Measurements from ENCODE around the gene E2F7. TPM values are rescaled to one million over a fixed set of nuclear protein-coding genes. Genes with fewer than 3 reads are reported as not detected.

Gene E2F7
- 7.8 and 10.8 TPM in 2 replicates for total RNA-seq

DNA sequence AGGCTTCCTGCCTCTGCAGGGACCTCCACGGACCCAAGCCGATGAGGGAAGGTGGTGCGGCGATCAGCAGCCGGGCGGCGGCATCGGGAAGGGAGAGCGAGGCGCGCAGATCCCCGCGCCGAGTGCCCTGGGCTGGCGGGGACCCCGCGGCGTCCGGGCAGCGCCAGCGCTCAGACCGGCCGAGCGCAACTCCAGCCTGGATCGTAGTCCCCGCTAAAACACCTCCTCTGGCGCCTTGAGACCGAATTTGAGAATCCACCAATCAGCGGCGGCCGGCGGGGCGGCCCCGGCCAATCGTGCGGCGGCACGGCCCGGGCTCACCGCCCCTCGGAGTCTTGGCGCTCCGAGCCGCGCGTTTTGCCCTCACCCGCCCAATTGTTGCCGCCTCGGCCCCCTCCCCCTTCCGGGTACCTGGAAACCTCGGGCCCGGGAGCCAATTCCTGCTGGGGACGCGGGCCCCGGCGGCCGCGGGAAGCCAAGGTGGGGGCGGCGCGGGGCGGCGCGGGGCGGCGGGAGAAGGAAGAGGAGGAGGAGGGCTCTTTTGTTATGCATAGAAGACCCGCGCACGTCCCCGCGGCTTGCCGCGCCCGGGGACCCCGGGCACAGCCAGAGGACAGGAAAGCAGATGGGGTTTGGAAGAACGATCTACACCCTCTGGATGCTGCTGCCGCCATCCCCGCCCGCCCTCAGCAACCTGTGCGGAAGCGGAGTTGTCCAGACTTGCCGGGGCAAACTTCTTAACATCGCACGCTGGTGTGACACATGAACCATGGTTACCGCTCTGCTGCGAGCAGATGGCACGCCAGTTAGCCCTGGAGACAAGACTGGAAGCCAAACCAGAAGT is at the start of gene E2F7:
Gene E2F7, minus strand, starts transcription at position 209 of the 844 bp plus-strand sequence. CDS start 934 bp downstream, outside the sequence.

Other genes with a start within 250 kb of the E2F7 start
- gene CSRP2, start 186.6 kb downstream of the E2F7 start, total RNA-seq: 31.9 and 70.1 TPM in 2 replicates

All from hair follicular keratinocyte (primary cell).